HUES48 (cell line): ENCODE results near the gene ISCA1.

Experiments
- H3K27ac ChIP-seq: one replicate; pipeline ENCODE4 v1.7.0; 2013; ENCODE audit warnings: low read depth, low read length, inconsistent platforms
- H3K27me3 ChIP-seq: 2 replicates; pipeline ENCODE4 v1.6.1; 2013; ENCODE audit warnings: mild to moderate bottlenecking, low read length; ENCODE audit not compliant: control insufficient read depth, insufficient read depth
- H3K36me3 ChIP-seq: 2 replicates; pipeline ENCODE4 v1.6.1; 2013; ENCODE audit warnings: low read length; ENCODE audit not compliant: control insufficient read depth, insufficient read depth
- H3K4me1 ChIP-seq: 2 replicates; pipeline ENCODE4 v1.6.1; 2013; ENCODE audit warnings: mild to moderate bottlenecking, low read length; ENCODE audit not compliant: control insufficient read depth, insufficient read depth
- H3K4me3 ChIP-seq: 2 replicates; pipeline ENCODE4 v1.5.1; 2013; ENCODE audit warnings: mild to moderate bottlenecking, low read depth, low read length
- H3K9ac ChIP-seq: 2 replicates; pipeline ENCODE4 v1.6.1; 2013; ENCODE audit warnings: mild to moderate bottlenecking, low read depth, low read length, moderate library complexity
- H3K9me3 ChIP-seq: 2 replicates; pipeline ENCODE4 v1.6.1; 2013; ENCODE audit warnings: low read length; ENCODE audit not compliant: control insufficient read depth, insufficient read depth

Gene ISCA1

GRCh38 chr9:86259557-86259956, 22.8 kb downstream of the ISCA1 start, which contains the start of gene C9orf153:
Gene C9orf153 (minus strand): TSS chr9:86259657. CDS start chr9:86229603, 30,054 bp downstream.
- Histone ChIP-seq H3K9ac (no peak within 1 kb of the TSS), H3K4me1 (no peaks in the 10 kb centered on the region), H3K27ac (no peak within 1 kb of the TSS), H3K27me3 (no peaks in the 10 kb centered on the region), H3K9me3 (no peaks in the 10 kb centered on the region), H3K4me3 (no peak within 1 kb of the TSS), H3K36me3 (peaks cover 16% of the 10 kb centered on the region)

- H3K36me3 ChIP-seq = no peaks in the 10 kb centered on the region
- no peak overlapping the region for H3K4me3 ChIP-seq
- H3K27me3 ChIP-seq = no peaks in the 10 kb centered on the region
- H3K27ac ChIP-seq = no peak overlapping the region
- H3K4me1 ChIP-seq = no peaks in the 10 kb centered on the region
- H3K9me3 ChIP-seq = peaks cover 9% of the 10 kb centered on the region; the same call in 1 of the 2 replicates
- H3K9ac ChIP-seq = no peak overlapping the region
These were observed 24.9 kb downstream of the ISCA1 start for GRCh38 chr9:86257391-86257790.

- Histone ChIP-seq H3K4me1 (no peaks in the 10 kb centered on the region), H3K27me3 (no peaks in the 10 kb centered on the region), H3K4me3 (no peak overlapping the region), H3K36me3 (no peaks in the 10 kb centered on the region), H3K27ac (no peak overlapping the region), H3K9ac (no peak overlapping the region), H3K9me3 (peaks cover 12% of the 10 kb centered on the region; the same call in 1 of the 2 replicates)
These were observed 25.7 kb downstream of the ISCA1 start for GRCh38 chr9:86256653-86257052.

- H3K27ac ChIP-seq = no peak overlapping the region
- peaks cover 12% of the 10 kb centered on the region; the same call in 1 of the 2 replicates for H3K9me3 ChIP-seq
- no peak overlapping the region for H3K9ac ChIP-seq
- H3K4me3 ChIP-seq = no peak overlapping the region
- no peaks in the 10 kb centered on the region for H3K4me1 ChIP-seq
- no peaks in the 10 kb centered on the region for H3K36me3 ChIP-seq
- no peaks in the 10 kb centered on the region for H3K27me3 ChIP-seq
These were observed 28.8 kb downstream of the ISCA1 start for GRCh38 chr9:86253577-86253976.

- no peaks in the 10 kb centered on the region for H3K4me1 ChIP-seq
- H3K36me3 ChIP-seq = no peaks in the 10 kb centered on the region
- no peak overlapping the region for H3K9ac ChIP-seq
- peaks cover 12% of the 10 kb centered on the region; the same call in 1 of the 2 replicates for H3K9me3 ChIP-seq
- H3K27ac ChIP-seq = no peak overlapping the region
- H3K27me3 ChIP-seq = no peaks in the 10 kb centered on the region
- no peak overlapping the region for H3K4me3 ChIP-seq
These were observed 29.5 kb downstream of the ISCA1 start for GRCh38 chr9:86252870-86253269.

- Histone ChIP-seq H3K4me1 (0 out of 2 replicates have a peak, but pooled peaks cover 6% of the 10 kb centered on the region), H3K27ac (no peak overlapping the region), H3K9ac (no peak overlapping the region), H3K36me3 (no peaks in the 10 kb centered on the region), H3K27me3 (no peaks in the 10 kb centered on the region), H3K4me3 (no peak overlapping the region), H3K9me3 (peaks cover 12% of the 10 kb centered on the region; the same call in 1 of the 2 replicates)
These were observed 32.2 kb downstream of the ISCA1 start for GRCh38 chr9:86250123-86250522.

- H3K36me3 ChIP-seq = no peaks in the 10 kb centered on the region
- no peak overlapping the region for H3K27ac ChIP-seq
These were observed 33.6 kb downstream of the ISCA1 start for GRCh38 chr9:86248746-86249145.

GRCh38 chr9:86246752-86247161, 35.6 kb downstream of the ISCA1 start:
- H3K9me3 ChIP-seq = no peaks in the 10 kb centered on the region
- H3K27me3 ChIP-seq = no peaks in the 10 kb centered on the region
- no peaks in the 10 kb centered on the region for H3K36me3 ChIP-seq
- H3K27ac ChIP-seq = no peak overlapping the region
- H3K4me3 ChIP-seq = no peak overlapping the region
- H3K4me1 ChIP-seq = peaks cover 10% of the 10 kb centered on the region; the same call in 1 of the 2 replicates
- H3K9ac ChIP-seq = no peak overlapping the region

More at GRCh38 chr9:86248746-86249145, 33.6 kb downstream of the ISCA1 start:
- Histone ChIP-seq H3K4me1 (0 out of 2 replicates have a peak, but pooled peaks cover 6% of the 10 kb centered on the region), H3K27me3 (no peaks in the 10 kb centered on the region), H3K4me3 (no peak overlapping the region), H3K9ac (no peak overlapping the region), H3K9me3 (peaks cover 12% of the 10 kb centered on the region; the same call in 1 of the 2 replicates)

GRCh38 chr9:86242071-86242470, 40.3 kb downstream of the ISCA1 start:
- Histone ChIP-seq H3K36me3 (no peaks in the 10 kb centered on the region), H3K4me1 (peaks cover 10% of the 10 kb centered on the region; the same call in 1 of the 2 replicates), H3K27ac (no peak overlapping the region), H3K27me3 (no peaks in the 10 kb centered on the region), H3K9me3 (no peaks in the 10 kb centered on the region), H3K4me3 (no peak overlapping the region), H3K9ac (no peak overlapping the region)

- Histone ChIP-seq H3K36me3 (no peaks in the 10 kb centered on the region), H3K4me1 (peaks cover 5% of the 10 kb centered on the region; the same call in 1 of the 2 replicates), H3K4me3 (no peak overlapping the region), H3K9me3 (no peaks in the 10 kb centered on the region), H3K27me3 (no peaks in the 10 kb centered on the region), H3K9ac (no peak overlapping the region), H3K27ac (no peak overlapping the region)
These were observed 41.1 kb downstream of the ISCA1 start for GRCh38 chr9:86241216-86241615.

GRCh38 chr9:86238861-86239770, 43.2 kb downstream of the ISCA1 start:
- H3K27me3 ChIP-seq = no peaks in the 10 kb centered on the region
- H3K4me3 ChIP-seq = no peak overlapping the region
- H3K27ac ChIP-seq = no peak overlapping the region
- H3K4me1 ChIP-seq = peaks cover 4% of the 10 kb centered on the region; the same call in 1 of the 2 replicates
- no peaks in the 10 kb centered on the region for H3K9me3 ChIP-seq
- no peaks in the 10 kb centered on the region for H3K36me3 ChIP-seq
- no peak overlapping the region for H3K9ac ChIP-seq
